ENCODE results near the gene TBC1D22A.

DNA sequence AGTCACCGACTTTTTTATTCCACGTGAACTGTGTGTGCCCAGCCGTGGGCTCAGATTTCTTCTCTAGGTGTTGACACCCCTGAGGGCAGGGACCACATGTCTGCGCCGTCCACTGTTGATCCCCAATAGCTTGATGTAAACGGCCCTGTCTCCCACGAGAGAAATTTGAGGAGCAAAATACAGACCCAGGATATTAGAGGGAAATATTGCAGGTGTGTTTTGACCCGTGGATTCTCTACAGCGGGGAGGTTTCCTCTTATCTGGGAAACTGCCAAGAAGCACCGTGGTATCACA, 437.5 kb downstream of the TBC1D22A start:
- TF ChIP-seq POLR2A (IDR thresholded peaks at IDR 0.05): no peak
- TF ChIP-seq, protein P1, sequence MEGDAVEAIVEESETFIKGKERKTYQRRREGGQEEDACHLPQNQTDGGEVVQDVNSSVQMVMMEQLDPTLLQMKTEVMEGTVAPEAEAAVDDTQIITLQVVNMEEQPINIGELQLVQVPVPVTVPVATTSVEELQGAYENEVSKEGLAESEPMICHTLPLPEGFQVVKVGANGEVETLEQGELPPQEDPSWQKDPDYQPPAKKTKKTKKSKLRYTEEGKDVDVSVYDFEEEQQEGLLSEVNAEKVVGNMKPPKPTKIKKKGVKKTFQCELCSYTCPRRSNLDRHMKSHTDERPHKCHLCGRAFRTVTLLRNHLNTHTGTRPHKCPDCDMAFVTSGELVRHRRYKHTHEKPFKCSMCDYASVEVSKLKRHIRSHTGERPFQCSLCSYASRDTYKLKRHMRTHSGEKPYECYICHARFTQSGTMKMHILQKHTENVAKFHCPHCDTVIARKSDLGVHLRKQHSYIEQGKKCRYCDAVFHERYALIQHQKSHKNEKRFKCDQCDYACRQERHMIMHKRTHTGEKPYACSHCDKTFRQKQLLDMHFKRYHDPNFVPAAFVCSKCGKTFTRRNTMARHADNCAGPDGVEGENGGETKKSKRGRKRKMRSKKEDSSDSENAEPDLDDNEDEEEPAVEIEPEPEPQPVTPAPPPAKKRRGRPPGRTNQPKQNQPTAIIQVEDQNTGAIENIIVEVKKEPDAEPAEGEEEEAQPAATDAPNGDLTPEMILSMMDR (IDR thresholded peaks at IDR 0.05): no peak
- TF ChIP-seq POLR2AphosphoS5 (IDR thresholded peaks at IDR 0.05): no peak

All from transverse colon (tissue), 4 donors.